Lower lobe of right lung (tissue), 2 donors: ENCODE results near the gene MTX1. TPM values are rescaled to one million over a fixed set of nuclear protein-coding genes. Genes with fewer than 3 reads are reported as not detected.
"Not testable (repeated sequence)": the region's sequence is repeated elsewhere in the genome, so short reads cannot be mapped to it uniquely, and the experiment has no call there.

ENCODE experiments used
- ATAC-seq, 2 donors: fragments of 200-7000 bp; cut with Tn5 transposase; one replicate each; pipeline ENCODE4 v1.9.1; 2020 to 2022; ENCODE audit warnings: mild to moderate bottlenecking in 2 of 2, moderate library complexity in 2 of 2
- DNase-seq: peaks from one replicate; pipeline ENCODE4 v3.0.0-alpha.2; 2020
- H3K27ac ChIP-seq: fragments of 200-600 bp; one replicate; pipeline ENCODE4 v1.8.0; 2022
- H3K27me3 ChIP-seq: fragments of 200-600 bp; one replicate; pipeline ENCODE4 v1.8.0; 2022; ENCODE audit warnings: low read depth
- H3K36me3 ChIP-seq: fragments of 200-600 bp; one replicate; pipeline ENCODE4 v1.8.0; 2022; ENCODE audit warnings: mild to moderate bottlenecking
- H3K4me1 ChIP-seq: fragments of 200-600 bp; one replicate; pipeline ENCODE4 v1.8.0; 2022
- H3K4me3 ChIP-seq: fragments of 200-600 bp; one replicate; pipeline ENCODE4 v1.8.0; 2022; ENCODE audit warnings: mild to moderate bottlenecking
- H3K9me3 ChIP-seq: fragments of 200-600 bp; one replicate; pipeline ENCODE4 v1.8.0; 2022
- CTCF ChIP-seq: fragments of 200-600 bp; IDR thresholded peaks from one replicate; pipeline ENCODE4 v1.8.0; 2022; ENCODE audit warnings: antibody characterized with exemption, mild to moderate bottlenecking
- intact Hi-C: fragments of 100-400 bp; cut with DNase I; formaldehyde crosslinking; loops from one replicate; pipeline ENCODE4 v1.11.0; 2022
- total RNA-seq: library from RNA; stranded (reverse); fragmentation: NEBNext Ultra II Directional; extraction: Animal tissue kit (Norgen Biotek cat#: 25700); gene quantifications from one replicate; pipeline ENCODE4 v1.2.1, GENCODE V29; 2021
- donor health status: DM: no; HTN: yes; CAD: no; lungs with severe emphysema.

Gene MTX1
- total RNA-seq, 1 donor from 2014 or later = 27.9 TPM

- intact Hi-C loops = no loop called here
Observed at GRCh38 chr1:155218854-155219591, 10.5 kb downstream of the MTX1 start.

GRCh38 chr1:155219592-155220031, 11.1 kb downstream of the MTX1 start:
- ATAC-seq (peak; percentile 63 to 64), DNase-seq (no peak)
- Histone ChIP-seq H3K4me3 (no peak overlapping the region), H3K36me3 (no peaks in the 10 kb centered on the region), H3K27me3 (no peaks in the 10 kb centered on the region), H3K4me1 (peaks cover 25% of the 10 kb centered on the region), H3K27ac (peak overlapping the region; percentile 18), H3K9me3 (no peaks in the 10 kb centered on the region)
- intact Hi-C loops = no loop called here
- TF ChIP-seq CTCF = no peak

More at GRCh38 chr1:155218854-155219591, 10.5 kb downstream of the MTX1 start:
- H3K27me3 ChIP-seq = no peaks in the 10 kb centered on the region
- DNase-seq = no peak
- H3K9me3 ChIP-seq = no peaks in the 10 kb centered on the region
- H3K27ac ChIP-seq = peak overlapping the region; percentile 18
- no peaks in the 10 kb centered on the region for H3K36me3 ChIP-seq
- H3K4me3 ChIP-seq = no peak overlapping the region
- TF ChIP-seq CTCF = no peak
- peak; percentile 45 to 76 for ATAC-seq
- H3K4me1 ChIP-seq = peaks cover 19% of the 10 kb centered on the region

DNA sequence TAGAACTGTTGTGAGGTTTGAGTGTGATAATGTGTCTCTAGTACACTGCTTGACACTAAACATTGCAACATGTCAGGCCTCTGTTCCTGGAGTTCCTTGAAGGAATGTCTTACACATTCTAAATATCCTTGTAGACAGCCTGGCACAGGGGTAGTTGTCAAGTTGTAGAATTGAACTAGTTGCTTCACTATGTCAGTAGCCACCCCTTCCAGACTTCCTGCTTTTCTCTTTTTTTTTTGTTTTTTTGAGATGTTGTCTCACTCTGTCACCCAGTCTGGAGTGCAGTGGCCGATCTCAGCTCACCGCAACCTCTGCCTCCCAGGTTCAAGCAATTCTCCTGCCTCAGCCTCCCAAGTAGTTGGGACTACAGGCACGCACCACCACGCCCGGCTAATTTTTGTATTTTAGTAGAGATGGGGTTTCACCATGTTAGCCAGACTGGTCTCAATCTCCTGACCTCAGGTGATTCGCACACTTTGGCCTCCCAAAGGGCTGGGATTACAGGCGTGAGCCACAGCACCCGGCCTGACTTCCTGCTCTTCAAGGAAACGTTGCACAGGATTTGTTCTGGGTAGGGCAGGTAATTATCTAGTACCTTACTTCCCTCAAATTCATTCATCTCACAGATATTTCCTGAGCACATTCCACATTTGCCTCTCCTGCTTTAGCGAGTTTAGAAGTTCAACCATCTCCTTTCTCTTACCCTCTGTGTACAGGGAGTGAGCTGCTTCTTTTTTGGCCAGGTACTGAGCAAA, 11.9 kb downstream of the MTX1 start:
- intact Hi-C loops, DNase-seq: not testable (repeated sequence)

DNA sequence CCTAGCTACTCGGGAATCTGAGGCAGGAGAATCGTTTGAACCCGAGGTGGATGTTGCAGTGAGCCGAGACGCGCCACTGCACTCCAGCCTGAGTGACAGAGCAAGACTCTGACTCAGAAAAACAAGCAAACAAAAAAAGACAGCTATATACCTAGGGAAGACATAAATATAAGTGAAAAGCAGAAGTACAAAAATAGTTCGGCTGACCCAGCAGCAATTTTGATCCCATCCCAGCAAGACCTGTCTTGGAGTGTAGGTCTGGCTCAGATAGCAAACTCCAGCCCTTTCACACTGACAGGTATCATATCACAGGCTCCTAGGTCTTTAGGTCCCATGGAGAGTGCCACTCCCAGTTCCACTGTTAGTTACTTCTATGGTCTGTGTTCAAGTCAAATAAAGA, 14.6 kb downstream of the MTX1 start:
- Histone ChIP-seq H3K36me3 (no peaks in the 10 kb centered on the region), H3K9me3 (no peaks in the 10 kb centered on the region), H3K4me1 (peaks cover 53% of the 10 kb centered on the region), H3K27me3 (no peaks in the 10 kb centered on the region), H3K27ac (no peak overlapping the region), H3K4me3 (no peak overlapping the region)
- no peak for DNase-seq
- no peak for ATAC-seq
- intact Hi-C loops = no loop called here
- TF ChIP-seq CTCF = no peak

More for the DNA sequence above, 11.9 kb downstream of the MTX1 start:
- H3K27me3 ChIP-seq, H3K36me3 ChIP-seq, H3K9me3 ChIP-seq, H3K4me3 ChIP-seq, ATAC-seq: not testable (repeated sequence)
- Histone ChIP-seq H3K4me1 (peaks cover 33% of the 10 kb centered on the region), H3K27ac (peak overlapping the region; percentile 18)

- H3K36me3 ChIP-seq, H3K27ac ChIP-seq, H3K9me3 ChIP-seq, ATAC-seq, intact Hi-C loops, DNase-seq, H3K4me3 ChIP-seq, H3K27me3 ChIP-seq: not testable (repeated sequence)
- H3K4me1 ChIP-seq = peaks cover 40% of the 10 kb centered on the region
Observed at GRCh38 chr1:155225404-155225759, 16.9 kb downstream of the MTX1 start.

DNA sequence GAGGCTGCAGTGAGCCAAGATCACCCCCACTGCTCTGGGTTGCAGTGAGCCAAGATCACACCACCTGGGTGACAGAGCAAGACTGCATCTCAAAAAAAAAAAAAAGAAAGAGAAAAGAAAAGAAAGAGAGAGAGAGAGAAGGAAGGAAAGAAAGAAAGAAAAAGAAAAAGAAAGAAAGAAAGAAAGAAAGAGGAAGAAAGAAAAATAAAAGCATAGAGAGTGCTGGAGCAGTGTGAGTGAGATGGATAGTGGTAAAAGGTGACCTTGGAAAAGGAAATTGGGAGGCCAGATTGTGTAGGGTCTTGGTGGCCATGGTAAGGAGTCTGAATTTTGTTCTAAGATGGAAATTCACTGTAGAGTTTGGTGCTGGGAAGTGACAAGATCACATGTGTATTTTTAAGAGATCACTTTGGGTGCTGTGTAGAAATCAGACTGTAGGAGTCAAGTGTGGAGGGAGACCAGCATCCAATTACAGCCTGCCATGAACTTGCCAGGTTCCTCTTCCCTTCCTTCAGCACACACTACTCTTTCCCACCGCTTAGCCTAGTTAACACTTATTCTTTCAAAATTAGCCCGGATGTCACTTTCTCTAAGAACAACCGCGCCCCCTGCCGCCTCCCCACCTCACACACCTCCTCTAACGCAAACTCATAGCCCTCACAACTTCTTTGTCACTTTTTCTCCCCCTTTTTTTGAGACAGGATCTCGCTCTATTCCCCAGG, 17.9 kb downstream of the MTX1 start:
- no peaks in the 10 kb centered on the region for H3K36me3 ChIP-seq
- H3K27me3 ChIP-seq = no peaks in the 10 kb centered on the region
- ATAC-seq = peak; percentile 72 to 74
- DNase-seq = peak; percentile 88
- peaks cover 39% of the 10 kb centered on the region for H3K4me1 ChIP-seq
- TF ChIP-seq CTCF = peak; percentile 53
- H3K27ac ChIP-seq = peak overlapping the region; percentile 86
- H3K4me3 ChIP-seq = peak overlapping the region; percentile 69
- intact Hi-C loops = no loop called here
- no peaks in the 10 kb centered on the region for H3K9me3 ChIP-seq
